WTC11 (cell line): ENCODE results near the gene SIGLEC10. TPM values are rescaled to one million over a fixed set of nuclear protein-coding genes. Genes with fewer than 3 reads are reported as not detected.

Experiments used
- ATAC-seq: fragments of 200-7000 bp; cut with Tn5 transposase; 2 replicates; pipeline ENCODE4 v1.10.0; 2021; ENCODE audit warnings: mild to moderate bottlenecking, moderate library complexity
- CTCF ChIA-PET: fragments of 300-600 bp; sonication (Branson Sonifier 250); formaldehyde crosslinking; loops from one replicate; lab custom pipeline; 2021; ENCODE audit warnings: antibody characterized with exemption; lab: Charles Lee
- POLR2A ChIA-PET: fragments of 350-600 bp; sonication (Branson Sonifier 250); formaldehyde crosslinking; loops from one replicate; lab custom pipeline; 2021; ENCODE audit warnings: antibody characterized with exemption; lab: Charles Lee
- DNase-seq: peaks from one replicate; pipeline ENCODE4 v3.0.0; 2021; ENCODE audit warnings: low spot score
- H3K27ac Mint-ChIP-seq: 2 replicates; pipeline ENCODE4 v1.8.0; 2021; ENCODE audit warnings: mixed read lengths
- H3K27me3 Mint-ChIP-seq: 2 replicates; pipeline ENCODE4 v1.8.0; 2021; ENCODE audit warnings: low read depth, mild to moderate bottlenecking, moderate library complexity, mixed read lengths
- H3K36me3 Mint-ChIP-seq: 2 replicates; pipeline ENCODE4 v1.8.0; 2021; ENCODE audit warnings: mixed read lengths
- H3K4me1 Mint-ChIP-seq: 2 replicates; pipeline ENCODE4 v1.8.0; 2022; ENCODE audit warnings: mixed read lengths
- H3K4me3 Mint-ChIP-seq: 2 replicates; pipeline ENCODE4 v1.8.0; 2021; ENCODE audit warnings: mild to moderate bottlenecking, moderate library complexity, mixed read lengths
- H3K9me3 Mint-ChIP-seq: 2 replicates; pipeline ENCODE4 v1.8.0; 2021; ENCODE audit warnings: mixed read lengths
- ARID4B ChIP-seq: sonication (generic); formaldehyde crosslinking; IDR thresholded peaks from 2 replicates; pipeline ENCODE4 v1.8.0; 2023; ENCODE audit warnings: missing genetic modification reagents, mild to moderate bottlenecking, borderline replicate concordance
- E2F5 ChIP-seq: sonication (generic); formaldehyde crosslinking; IDR thresholded peaks from 2 replicates; pipeline ENCODE4 v1.8.1; 2022; ENCODE audit warnings: mild to moderate bottlenecking, moderate library complexity, missing genetic modification reagents
- ELF4 ChIP-seq: sonication (generic); formaldehyde crosslinking; IDR thresholded peaks from 2 replicates; pipeline ENCODE4 v1.8.1; 2022; ENCODE audit warnings: low read depth, mild to moderate bottlenecking, moderate library complexity, missing genetic modification reagents
- EMX1 ChIP-seq: fragments of 250-450 bp; sonication (Bioruptor Pico); IDR thresholded peaks from 2 replicates; pipeline ENCODE4 v1.8.0; 2021; ENCODE audit warnings: mild to moderate bottlenecking
- ERG ChIP-seq: fragments of 250-450 bp; sonication (Bioruptor Pico); IDR thresholded peaks from 2 replicates; pipeline ENCODE4 v1.8.0; 2021; ENCODE audit warnings: mild to moderate bottlenecking
- KAT7 ChIP-seq: sonication (generic); formaldehyde crosslinking; IDR thresholded peaks from 2 replicates; pipeline ENCODE4 v1.8.1; 2023; ENCODE audit warnings: missing genetic modification reagents, mild to moderate bottlenecking, borderline replicate concordance
- TCF7 ChIP-seq: sonication (generic); formaldehyde crosslinking; IDR thresholded peaks from 2 replicates; pipeline ENCODE4 v1.8.0; 2022; ENCODE audit warnings: mild to moderate bottlenecking, low read depth, missing genetic modification reagents, moderate library complexity
- TP53 ChIP-seq: sonication (generic); formaldehyde crosslinking; IDR thresholded peaks from 2 replicates; pipeline ENCODE4 v1.8.1; 2023; ENCODE audit warnings: mild to moderate bottlenecking, missing genetic modification reagents
- ZNF138 ChIP-seq: sonication (generic); formaldehyde crosslinking; conservative IDR thresholded peaks from 2 replicates; pipeline ENCODE4 v1.8.1; 2022; ENCODE audit warnings: mild to moderate bottlenecking, moderate library complexity, missing genetic modification reagents
- ZNF317 ChIP-seq: sonication (generic); formaldehyde crosslinking; IDR thresholded peaks from 2 replicates; pipeline ENCODE4 v1.8.1; 2023; ENCODE audit warnings: low read depth, mild to moderate bottlenecking, moderate library complexity, missing genetic modification reagents, borderline replicate concordance
- ZNF671 ChIP-seq: fragments of 250-450 bp; sonication (Bioruptor Pico); IDR thresholded peaks from 2 replicates; pipeline ENCODE4 v1.8.0; 2021; ENCODE audit warnings: mild to moderate bottlenecking
- total RNA-seq: library from RNA; stranded (reverse); gene quantifications from 3 replicates; pipeline ENCODE4 v1.2.3, GENCODE V29; 2021
- TF ChIP-seq, protein P1 (sequence below): sonication (generic); formaldehyde crosslinking; IDR thresholded peaks from 2 replicates; pipeline ENCODE4 v1.8.1; 2023; ENCODE audit warnings: mild to moderate bottlenecking, missing genetic modification reagents
- TF ChIP-seq, protein P2 (sequence below): fragments of 200-600 bp; IDR thresholded peaks from 2 replicates; pipeline ENCODE4 v1.8.0; 2022; ENCODE audit warnings: antibody characterized with exemption
- TF ChIP-seq, protein P3 (sequence below): sonication (generic); formaldehyde crosslinking; IDR thresholded peaks from 2 replicates; pipeline ENCODE4 v1.8.1; 2022; ENCODE audit warnings: low read depth, missing genetic modification reagents, borderline replicate concordance
- TF ChIP-seq, protein P4 (sequence below): fragments of 250-450 bp; sonication (Bioruptor Pico); IDR thresholded peaks from 2 replicates; pipeline ENCODE4 v1.9.0; 2021; ENCODE audit warnings: moderate library complexity, mild to moderate bottlenecking, inconsistent platforms, borderline replicate concordance

Gene SIGLEC10
- total RNA-seq, 1 experiment from 2014 or later: not detected

- TF ChIP-seq E2F5 (CRISPR knock-in tag): no peak
- TF ChIP-seq ELF4 (CRISPR knock-in tag): no peak
- TF ChIP-seq ARID4B (CRISPR knock-in tag): no peak
- TF ChIP-seq, all 79 proteins: peak for 0
Measured at GRCh38 chr19:51410950-51411748, 6.3 kb downstream of the SIGLEC10 start (continued).

DNA sequence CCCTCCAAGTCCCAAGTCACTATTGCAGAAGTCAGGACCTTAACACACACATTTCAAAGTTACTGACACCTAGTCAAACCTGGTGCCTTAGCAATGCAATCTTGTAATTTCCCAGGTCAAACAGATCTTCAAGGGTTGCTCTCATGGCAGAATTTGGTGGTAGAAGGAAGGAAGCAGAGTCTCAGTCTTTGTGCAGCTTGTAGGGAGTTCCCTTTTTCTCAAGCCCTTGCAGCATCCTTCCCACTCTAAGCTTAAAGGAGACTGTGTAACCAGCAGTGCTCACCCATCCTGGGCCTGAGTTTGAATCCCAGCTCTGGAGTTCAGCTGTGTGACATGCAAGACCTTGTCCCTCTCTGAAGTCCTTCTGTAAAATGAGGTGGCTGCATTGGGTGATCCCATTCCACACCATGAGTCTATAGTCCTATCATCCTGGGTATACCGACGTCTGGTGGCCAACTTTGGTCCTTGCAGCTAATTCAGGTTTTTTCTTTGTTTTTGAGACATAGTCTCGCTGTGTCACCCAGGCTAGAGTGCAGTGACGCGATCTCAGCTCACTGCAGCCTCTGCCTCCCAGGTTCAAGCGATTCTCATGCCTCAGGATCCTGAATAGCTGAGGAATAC lies 9.8 kb downstream of the SIGLEC10 start:
- Mint-ChIP-seq H3K4me1 (peaks cover 32% of the 10 kb centered on the region), H3K9me3 (peaks cover 29% of the 10 kb centered on the region), H3K27ac (peak overlapping the region; percentile 85), H3K36me3 (peaks cover 39% of the 10 kb centered on the region), H3K4me3 (no peak overlapping the region), H3K27me3 (peaks cover 8% of the 10 kb centered on the region)
- TF ChIP-seq TP53 (no peak), ERG (no peak)
- TF ChIP-seq, protein P1, sequence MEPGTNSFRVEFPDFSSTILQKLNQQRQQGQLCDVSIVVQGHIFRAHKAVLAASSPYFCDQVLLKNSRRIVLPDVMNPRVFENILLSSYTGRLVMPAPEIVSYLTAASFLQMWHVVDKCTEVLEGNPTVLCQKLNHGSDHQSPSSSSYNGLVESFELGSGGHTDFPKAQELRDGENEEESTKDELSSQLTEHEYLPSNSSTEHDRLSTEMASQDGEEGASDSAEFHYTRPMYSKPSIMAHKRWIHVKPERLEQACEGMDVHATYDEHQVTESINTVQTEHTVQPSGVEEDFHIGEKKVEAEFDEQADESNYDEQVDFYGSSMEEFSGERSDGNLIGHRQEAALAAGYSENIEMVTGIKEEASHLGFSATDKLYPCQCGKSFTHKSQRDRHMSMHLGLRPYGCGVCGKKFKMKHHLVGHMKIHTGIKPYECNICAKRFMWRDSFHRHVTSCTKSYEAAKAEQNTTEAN (CRISPR knock-in tag): no peak
- TF ChIP-seq, protein P2, sequence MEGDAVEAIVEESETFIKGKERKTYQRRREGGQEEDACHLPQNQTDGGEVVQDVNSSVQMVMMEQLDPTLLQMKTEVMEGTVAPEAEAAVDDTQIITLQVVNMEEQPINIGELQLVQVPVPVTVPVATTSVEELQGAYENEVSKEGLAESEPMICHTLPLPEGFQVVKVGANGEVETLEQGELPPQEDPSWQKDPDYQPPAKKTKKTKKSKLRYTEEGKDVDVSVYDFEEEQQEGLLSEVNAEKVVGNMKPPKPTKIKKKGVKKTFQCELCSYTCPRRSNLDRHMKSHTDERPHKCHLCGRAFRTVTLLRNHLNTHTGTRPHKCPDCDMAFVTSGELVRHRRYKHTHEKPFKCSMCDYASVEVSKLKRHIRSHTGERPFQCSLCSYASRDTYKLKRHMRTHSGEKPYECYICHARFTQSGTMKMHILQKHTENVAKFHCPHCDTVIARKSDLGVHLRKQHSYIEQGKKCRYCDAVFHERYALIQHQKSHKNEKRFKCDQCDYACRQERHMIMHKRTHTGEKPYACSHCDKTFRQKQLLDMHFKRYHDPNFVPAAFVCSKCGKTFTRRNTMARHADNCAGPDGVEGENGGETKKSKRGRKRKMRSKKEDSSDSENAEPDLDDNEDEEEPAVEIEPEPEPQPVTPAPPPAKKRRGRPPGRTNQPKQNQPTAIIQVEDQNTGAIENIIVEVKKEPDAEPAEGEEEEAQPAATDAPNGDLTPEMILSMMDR: 0 out of 2 replicates have a peak, but pooled peaks have one; percentile 27
- peak; percentile 87 for ATAC-seq
- CTCF ChIA-PET: interaction anchor here (0.7 to 3.4 kb wide), 19 partner anchors 8 to 250 kb away, joined by 3 to 51 read pairs (median 4); partner anchors contain the start of genes C19orf84, SIGLEC10 and VSIG10L
- POLR2A ChIA-PET: interaction anchor here (1.3 kb wide), 1 partner anchor 68 kb away, joined by 3 read pairs; no protein-coding TSS in a partner anchor
- DNase-seq: peak; percentile 47

DNA sequence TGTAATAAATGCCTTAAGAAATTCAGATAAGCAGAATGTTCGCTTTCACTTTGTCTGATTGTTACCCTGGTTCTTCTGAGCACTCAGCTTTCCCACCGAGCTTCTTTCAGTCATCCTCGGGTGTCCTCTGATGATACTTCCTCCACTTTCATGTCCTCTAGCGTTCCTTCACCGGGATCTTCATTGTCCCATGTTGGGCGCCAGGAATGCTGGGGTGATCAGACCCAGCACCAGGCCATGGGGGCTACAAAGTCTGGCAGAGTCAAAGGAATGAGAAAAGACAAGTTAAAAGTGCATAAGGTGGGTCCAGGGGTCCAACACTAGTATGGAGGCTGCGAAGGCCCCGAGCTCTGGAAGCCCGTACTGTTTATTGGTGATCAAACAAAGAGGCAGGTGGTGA lies 15.3 kb downstream of the SIGLEC10 start:
- Mint-ChIP-seq H3K4me3 (no peak overlapping the region), H3K27me3 (peaks cover 15% of the 10 kb centered on the region), H3K9me3 (peaks cover 40% of the 10 kb centered on the region), H3K27ac (no peak overlapping the region), H3K4me1 (peaks cover 9% of the 10 kb centered on the region), H3K36me3 (peaks cover 51% of the 10 kb centered on the region)
- ChIA-PET CTCF (no interaction called here), POLR2A (no interaction called here)
- no peak for ATAC-seq
- DNase-seq: no peak
- TF ChIP-seq ELF4 (CRISPR knock-in tag) (no peak), ZNF138 (no peak), EMX1 (CRISPR knock-in tag) (no peak), ZNF671 (CRISPR knock-in tag) (no peak), KAT7 (CRISPR knock-in tag) (no peak), ZNF317 (CRISPR knock-in tag) (no peak), TCF7 (CRISPR knock-in tag) (no peak)
- TF ChIP-seq, protein P3, sequence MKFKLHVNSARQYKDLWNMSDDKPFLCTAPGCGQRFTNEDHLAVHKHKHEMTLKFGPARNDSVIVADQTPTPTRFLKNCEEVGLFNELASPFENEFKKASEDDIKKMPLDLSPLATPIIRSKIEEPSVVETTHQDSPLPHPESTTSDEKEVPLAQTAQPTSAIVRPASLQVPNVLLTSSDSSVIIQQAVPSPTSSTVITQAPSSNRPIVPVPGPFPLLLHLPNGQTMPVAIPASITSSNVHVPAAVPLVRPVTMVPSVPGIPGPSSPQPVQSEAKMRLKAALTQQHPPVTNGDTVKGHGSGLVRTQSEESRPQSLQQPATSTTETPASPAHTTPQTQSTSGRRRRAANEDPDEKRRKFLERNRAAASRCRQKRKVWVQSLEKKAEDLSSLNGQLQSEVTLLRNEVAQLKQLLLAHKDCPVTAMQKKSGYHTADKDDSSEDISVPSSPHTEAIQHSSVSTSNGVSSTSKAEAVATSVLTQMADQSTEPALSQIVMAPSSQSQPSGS: no peak
- TF ChIP-seq, protein P2: no peak
- TF ChIP-seq, protein P4, sequence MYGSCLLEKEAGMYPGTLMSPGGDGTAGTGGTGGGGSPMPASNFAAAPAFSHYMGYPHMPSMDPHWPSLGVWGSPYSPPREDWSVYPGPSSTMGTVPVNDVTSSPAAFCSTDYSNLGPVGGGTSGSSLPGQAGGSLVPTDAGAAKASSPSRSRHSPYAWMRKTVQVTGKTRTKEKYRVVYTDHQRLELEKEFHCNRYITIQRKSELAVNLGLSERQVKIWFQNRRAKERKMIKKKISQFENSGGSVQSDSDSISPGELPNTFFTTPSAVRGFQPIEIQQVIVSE (CRISPR knock-in tag): no peak
